HG03439 (cell line): ENCODE results near the gene PTGDS.

Source experiments
- ATAC-seq: cut with Tn5 transposase; IDR thresholded peaks from one replicate; pipeline ENCODE4 v1.9.1; 2021; ENCODE audit warnings: mild to moderate bottlenecking, moderate library complexity; ENCODE audit not compliant: unreplicated experiment

The PTGDS gene

DNA sequence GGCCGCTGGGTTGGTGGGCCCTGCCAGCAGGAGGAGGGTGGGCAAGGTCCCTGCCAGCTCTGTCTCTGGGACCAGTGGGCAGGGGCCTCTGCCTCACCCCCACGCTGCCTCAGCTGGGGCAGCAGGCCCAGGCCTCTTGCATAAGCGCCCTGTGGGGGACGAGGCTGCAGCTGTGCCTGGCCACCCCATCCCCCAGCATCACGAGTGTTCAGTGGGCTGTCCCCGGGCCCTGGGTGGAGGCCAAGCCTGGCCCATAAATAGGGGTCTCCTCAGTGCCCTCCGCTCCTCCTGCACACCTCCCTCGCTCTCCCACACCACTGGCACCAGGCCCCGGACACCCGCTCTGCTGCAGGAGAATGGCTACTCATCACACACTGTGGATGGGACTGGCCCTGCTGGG, at the start of gene PTGDS:
Gene PTGDS, plus strand, starts transcription at position 282 of the 400 bp plus-strand sequence. Its CDS starts 75 bp downstream, at position 357.
- no peak for ATAC-seq

- no peak for ATAC-seq
Observed at GRCh38 chr9:136928591-136928990, 48.7 kb upstream of the PTGDS start.

DNA sequence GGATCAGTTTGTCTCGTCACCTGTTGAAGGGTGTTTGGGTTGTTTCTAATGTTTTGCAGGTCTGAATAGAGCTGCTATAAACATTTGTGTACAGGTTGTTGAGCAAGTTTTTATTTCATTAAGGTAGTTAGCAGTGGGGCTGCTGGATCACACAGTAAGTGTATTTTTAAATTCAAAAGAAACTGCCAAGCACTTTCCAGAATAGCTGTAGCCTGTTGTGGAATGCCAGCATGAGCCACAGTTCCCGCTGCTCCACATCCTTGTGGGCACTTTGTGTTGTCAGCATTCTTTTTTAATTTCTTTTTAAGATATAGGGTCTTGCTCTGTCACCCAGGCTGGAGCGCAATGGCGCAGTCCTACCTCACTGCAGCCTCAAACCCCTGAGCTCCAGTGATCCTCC, 47.3 kb upstream of the PTGDS start:
- no peak for ATAC-seq

DNA sequence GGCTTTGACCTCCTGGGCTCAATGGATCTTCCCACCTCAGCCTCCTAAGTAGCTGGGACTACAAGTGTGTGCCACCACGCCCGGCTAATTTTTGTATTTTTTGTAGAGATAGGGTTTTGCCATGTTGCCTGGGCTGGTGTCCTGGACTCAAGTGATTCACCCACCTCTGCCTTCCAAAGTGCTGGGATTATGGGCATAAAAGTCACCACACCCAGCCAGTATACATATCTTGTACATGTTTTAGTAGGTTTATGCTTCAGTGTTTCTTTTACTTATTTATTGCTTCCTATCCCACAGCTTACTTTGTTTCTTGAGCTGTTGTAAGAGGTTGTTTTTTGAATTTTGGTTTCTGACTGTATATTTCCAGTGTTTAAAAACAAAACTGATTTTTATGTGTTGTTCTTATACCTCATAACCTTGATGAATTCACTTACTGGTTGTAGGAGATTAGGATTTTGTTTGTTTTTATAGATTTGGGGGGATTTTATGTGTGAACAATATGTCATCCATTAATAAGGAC, 45.6 kb upstream of the PTGDS start:
- ATAC-seq: no peak

DNA sequence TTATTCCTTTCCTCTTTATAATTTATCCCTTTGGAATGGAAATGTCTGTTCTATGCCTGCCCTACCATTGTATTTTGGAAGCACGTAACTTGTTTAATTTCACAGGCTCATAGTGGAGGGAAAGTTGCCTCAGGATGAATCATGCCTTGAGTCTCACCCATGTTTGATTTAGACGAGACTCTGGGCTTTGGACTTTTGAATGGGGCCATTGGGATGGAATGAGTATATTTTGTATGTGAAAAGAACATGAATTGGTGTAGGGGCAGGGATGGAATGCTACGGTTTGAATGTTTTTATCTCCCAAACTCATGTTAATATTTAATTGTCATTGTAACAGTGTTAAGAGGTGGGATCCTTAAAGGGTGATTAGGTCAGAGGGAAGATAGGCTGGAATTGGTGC, 43.0 kb upstream of the PTGDS start:
- ATAC-seq: no peak

DNA sequence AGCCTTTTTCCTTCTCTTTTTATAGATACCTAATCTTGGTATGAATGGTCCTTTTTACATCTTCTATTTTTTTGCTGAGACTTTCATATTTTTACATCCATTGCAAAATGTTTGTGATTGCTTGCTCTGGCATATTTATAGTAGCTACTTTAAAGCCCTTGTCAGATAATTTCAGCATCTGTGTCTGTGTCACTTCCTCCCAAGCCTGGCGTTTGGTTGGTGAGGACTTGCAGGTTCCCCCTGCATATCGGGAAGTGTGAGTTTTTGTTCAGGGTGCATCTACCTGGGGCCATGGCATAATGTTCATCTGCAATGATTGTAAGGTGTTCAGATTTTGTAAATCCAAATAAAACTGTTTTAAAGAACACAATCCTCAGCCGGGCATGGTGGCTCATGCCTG, 41.7 kb upstream of the PTGDS start:
- no peak for ATAC-seq

- ATAC-seq: no peak
Observed at GRCh38 chr9:136936645-136937170, 40.6 kb upstream of the PTGDS start.

GRCh38 chr9:136937186-136938001, 39.9 kb upstream of the PTGDS start:
- ATAC-seq: no peak

DNA sequence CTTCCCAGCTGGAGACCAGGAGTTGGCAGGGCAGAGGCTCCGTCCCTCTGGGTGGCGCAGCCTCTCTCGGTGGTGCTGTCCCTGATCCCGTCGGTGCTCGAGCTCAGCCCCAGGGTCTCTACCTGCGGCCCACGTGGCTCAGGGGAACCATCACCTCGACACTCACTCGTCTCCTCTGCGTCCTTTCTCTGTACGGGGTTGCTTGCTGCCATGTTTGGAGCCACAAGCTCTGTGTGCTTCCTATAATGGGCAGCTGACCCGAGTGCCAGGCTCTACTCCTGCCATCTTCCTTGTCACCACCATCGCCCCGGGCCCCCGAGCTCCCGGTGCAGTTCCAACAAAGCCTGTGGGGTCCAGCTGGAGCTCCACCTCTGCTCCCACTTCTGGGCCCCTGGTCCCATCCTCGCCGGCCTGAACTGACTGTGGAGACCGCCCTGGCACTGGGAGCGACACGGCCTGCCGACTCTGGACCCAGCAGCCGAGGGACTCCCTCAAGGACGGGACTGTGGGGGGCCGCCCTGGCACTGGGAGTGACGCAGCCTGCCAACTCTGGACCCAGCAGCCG, 37.8 kb upstream of the PTGDS start:
- ATAC-seq: no peak

GRCh38 chr9:136939996-136940525, 37.2 kb upstream of the PTGDS start:
- no peak for ATAC-seq

DNA sequence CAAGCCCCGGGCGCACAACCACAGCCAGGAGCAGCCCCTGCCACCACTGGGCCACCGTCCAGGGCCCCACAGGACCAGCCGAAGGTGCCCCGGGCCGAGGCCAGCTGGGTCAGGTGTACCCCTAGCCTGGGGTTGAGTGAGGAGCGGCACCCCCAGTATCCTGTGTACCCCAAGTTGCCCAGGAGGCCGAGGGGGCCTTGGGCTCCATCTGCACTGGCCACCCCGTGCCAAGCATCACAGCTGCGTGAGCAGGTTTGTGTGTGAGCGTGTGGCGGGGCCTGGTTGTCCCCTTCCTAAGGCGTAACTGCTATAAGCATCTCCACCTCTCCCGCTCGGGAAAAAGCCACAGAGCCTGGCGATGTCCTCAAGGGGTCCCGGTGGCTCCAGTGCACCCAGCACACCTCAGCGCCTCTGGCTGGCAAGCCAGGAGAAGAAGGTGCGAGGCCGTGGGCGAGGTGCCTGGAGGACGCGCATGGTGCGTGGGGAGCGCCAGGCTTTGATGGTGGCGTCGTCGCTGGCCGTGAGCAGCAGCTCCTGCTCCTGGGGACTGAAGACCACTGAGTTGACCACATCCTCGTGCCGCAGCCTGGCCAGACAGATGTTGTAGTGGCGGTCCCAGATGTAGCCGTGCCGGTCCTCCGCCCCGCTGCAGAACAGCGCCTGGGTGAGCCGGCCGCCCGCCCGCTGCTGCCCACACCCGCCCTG, 36.6 kb upstream of the PTGDS start:
- no peak for ATAC-seq

DNA sequence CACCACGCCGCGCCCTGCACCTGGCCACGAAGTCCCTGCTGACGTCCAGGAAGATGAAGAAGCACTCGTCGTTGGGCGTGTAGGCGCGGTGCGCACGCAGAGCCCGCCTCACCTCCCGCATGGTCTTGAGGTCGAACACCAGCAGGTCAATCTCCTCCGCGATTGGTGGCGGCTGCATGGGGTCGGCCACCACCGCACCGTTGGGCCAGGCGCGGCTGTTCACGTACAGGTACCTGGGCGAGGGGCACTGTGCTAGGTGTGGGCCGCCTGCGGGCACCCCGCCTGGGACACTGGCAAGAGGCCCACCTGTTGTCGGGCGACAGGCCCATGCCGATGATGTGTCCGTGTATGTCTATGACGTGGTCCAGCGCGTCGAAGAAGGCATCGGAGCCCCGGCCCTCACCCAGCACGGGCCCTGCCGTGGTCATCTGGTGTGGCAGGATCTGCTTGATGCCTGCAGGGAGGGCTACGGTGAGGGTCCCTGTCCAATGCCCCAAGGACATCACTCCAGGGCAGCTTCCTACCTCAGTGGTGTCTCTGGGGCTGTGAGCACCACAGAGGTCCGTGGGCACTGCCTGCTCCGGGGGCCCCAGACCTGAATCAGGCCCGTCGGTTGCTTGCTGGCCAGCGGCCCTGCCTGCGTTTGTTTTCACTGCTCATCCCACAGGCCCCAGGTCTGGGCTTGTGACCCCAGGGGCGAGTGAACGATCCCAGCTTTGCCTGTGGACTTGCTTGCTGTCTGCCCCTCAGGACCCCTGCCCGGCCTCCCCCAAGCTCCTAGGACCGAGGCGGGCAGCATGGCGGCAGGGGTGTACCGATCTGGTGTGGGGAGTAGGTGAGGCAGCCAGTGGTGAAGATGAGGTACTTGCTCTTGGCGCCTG, 35.8 kb upstream of the PTGDS start:
- no peak for ATAC-seq

DNA sequence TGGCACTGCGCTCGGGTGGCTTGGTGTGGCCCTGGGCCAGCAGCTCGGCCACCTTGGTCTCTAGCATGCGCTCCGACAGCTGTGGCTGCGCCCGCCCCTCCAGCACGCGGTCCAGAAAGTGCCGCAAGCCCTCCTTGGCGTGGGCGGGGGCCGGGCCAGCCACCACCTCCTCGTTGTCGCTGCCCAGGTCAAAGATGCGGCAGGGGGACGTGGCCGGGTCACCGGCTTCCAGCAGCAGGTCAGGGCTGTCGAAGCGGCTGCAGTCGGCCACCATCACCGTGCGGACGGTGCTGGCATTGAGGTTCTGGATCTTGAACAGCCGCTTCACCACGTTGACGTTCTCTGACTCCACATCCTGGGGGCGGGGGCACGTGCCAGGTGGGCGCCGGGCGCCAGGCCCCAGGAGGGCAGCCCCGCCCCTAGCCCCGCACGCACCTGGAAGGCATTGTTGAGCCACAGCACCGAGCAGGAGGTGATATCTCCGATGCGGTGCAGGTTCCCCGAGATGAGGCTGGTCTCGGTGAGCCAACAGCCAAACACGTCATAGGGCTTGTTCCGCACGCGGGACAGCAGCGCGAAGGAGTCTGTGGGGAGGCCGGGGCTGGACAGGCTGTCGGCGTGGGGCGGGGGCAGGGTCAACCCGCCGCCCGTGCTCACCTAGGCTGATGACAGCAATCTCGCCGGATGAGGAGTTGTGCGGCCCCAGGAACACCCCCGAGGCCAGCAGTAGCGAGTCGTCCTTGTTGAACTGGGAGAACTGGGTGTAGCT, 35.0 kb upstream of the PTGDS start:
- no peak for ATAC-seq

DNA sequence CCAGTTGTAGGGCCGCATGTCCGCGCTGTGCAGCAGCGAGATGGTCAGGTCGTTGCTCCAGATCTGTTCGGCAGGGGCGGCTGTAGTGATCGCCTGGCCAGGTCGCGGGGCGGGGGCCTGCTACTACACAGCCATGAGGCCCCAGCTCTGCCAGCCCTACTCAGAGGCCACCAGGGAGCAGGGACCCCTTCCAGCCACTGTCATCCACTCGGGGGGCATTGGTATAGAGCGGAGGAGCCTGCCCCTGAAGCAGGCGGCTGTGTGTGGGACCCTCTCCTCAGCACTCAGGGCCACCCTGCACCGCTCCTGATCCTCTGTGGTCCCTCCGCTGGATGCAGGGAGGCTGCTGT, 34.4 kb upstream of the PTGDS start:
- no peak for ATAC-seq

DNA sequence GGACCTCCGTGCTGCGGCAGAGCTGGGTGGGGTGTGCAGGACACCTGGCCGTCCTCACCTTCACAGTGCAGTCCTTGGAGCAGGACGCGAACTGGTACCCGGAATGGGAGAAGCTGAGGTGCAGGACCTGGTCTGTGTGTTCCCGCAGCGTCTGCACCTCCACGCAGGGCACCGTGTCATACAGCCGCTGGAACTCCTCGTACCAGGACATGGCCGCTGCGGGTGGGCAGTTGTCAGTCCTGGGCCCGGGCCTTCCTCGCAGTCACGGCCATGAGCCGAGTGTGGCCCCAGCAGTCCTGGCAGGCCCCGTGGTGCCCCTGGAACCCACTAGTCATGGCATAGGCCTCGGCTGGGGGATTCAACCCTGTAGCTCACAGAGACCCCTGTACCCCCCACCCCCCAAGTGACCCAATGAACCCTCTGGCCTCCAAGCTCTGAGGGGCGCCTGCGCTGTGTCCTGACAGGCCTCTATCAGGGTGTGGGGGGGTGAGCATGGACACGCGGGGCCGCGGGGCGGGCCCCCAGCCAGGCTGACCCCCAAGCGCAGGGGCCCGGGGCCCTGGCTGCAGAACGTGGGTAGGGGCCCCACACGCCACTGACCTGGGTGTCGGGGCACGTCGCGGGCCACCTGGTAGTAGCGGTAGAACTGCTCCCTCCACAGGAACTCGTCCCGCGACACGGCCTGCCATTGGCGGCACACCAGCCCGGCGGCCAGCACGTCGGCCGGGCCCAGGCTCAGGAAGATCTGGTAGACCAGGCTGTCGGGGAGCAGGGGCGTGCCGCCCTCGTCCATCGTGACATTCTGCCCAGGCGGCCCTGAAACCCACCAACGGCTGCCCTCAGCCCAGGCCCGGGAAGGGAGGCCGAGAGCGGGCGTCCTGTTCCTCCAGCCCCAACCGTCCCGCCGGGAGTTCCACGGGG, 33.8 kb upstream of the PTGDS start:
- ATAC-seq: peak; percentile 22

GRCh38 chr9:136944212-136944518, 33.1 kb upstream of the PTGDS start:
- peak; percentile 30 for ATAC-seq

GRCh38 chr9:136944519-136945332, 32.6 kb upstream of the PTGDS start, which contains the start of the genes C8G and FBXW5:
TSS of gene C8G (plus strand) at chr9:136945243. CDS start at chr9:136945321, 78 bp downstream.
TSS of gene FBXW5 (minus strand) at chr9:136944738. CDS start at chr9:136944083, 655 bp downstream.
- peak; percentile 70 for ATAC-seq
